NCI-H774 (cell line): ENCODE measurements around the gene ASPHD2.

Source experiments
- DNase-seq: peaks from one replicate; lab custom pipeline; 2025; lab: John Stamatoyannopoulos, UW

ASPHD2 gene

DNA sequence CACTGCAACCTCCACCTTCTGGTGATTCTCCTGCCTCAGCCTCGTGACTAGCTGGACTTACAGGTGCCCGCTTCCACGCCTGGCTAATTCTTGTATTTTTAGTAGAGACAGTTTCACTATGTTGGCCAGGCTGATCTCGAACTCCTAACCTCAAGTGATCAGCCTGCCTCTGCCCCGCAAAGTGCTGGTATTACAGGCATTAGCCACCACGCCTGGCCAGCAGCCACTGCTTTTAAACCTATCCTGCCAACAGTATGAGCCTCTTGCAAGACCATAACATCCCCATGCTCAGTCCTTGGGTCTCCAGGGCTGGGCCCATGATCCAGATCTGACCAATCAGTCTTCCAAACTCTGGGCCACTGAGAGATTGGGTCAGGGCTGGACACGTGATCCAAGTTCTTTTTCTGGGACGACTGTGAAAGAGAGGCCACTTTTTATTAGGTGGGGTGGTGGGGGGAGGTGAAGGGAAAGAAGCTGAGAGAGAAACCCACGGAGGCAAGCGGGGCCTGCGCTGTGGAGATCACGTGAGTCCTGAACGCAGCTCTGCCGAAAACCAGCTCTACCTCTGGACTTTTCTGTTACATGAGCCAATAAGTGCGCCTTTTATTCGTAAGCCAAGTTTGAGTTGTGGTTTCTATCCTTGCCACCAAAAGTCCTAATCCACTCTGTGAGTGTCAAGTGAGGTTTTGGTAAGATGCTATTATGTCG, 17.9 kb downstream of the ASPHD2 start:
- DNase-seq, result no peak

DNA sequence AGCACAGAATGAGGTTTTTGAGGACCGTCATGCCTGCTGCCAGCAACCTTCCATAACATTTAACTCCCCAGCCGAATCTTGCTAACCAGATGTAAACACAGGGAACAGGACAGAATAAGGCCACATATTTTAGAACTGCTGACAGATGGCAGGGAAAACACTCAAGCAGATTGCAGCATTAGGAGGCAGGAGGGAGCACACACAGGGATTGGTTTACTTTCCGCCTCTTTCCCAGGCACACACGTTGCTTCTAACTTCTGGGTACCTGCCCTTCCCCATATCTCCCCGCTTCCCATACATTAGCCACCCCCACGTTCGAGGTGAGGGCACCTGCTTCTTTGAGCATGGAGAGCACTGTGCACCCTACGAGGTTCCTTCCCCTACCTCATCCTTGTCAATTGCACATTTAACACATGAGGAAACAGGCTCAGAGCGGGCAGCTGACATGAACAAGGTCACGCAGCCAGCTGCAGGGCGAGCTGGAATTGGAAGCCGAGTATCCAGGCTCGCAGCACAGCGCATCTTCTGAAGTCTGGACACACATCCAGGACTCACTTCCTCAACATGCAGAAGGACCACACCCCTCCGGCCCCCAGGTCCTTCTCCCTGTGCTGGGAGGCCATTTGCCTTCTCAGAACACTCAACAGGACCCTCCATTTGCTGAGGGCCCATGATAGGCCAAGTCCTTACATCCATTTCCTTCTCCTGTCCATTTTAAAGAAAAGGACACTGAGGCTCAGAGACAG, 18.7 kb downstream of the ASPHD2 start:
- no peak for DNase-seq

DNA sequence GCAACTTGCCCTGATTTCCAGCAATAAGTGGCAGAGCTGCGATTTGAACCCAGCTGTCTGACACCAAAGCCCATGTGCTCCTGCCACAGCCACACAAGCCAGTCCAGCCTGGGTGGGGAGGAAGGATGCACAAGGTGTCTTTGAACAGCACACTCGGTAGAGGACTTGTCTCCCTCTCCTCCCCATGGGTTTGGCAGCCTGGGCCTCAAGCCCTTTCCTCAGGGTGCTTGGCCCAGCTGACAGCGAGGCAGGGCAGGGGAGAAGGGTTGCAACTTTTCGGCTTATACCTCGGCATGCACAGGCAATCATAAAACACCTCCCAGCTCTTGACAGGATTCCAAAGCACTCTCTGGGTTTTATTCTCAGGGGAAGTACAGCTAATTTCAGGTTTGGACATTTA, 19.3 kb downstream of the ASPHD2 start:
- no peak for DNase-seq

DNA sequence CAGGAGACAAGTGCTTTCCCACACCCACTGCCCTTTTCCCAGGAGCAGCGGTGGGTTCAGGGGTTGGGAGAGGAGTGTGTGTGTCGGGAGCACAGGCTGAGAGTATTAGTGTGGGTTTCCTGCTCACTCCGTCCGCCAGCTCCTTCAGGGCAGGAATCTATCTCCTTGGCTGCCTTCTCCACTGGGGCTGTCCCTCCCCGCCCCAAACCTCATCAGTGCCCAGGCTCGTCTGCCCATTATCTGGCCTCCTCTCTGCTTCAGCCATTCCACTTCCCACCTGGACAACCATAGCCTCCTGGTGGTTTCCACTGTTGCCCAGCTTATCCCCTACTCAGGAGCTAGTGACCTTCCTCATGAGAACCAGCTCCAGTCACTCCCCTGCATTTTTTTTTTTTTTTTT, 19.9 kb downstream of the ASPHD2 start:
- no peak for DNase-seq

DNA sequence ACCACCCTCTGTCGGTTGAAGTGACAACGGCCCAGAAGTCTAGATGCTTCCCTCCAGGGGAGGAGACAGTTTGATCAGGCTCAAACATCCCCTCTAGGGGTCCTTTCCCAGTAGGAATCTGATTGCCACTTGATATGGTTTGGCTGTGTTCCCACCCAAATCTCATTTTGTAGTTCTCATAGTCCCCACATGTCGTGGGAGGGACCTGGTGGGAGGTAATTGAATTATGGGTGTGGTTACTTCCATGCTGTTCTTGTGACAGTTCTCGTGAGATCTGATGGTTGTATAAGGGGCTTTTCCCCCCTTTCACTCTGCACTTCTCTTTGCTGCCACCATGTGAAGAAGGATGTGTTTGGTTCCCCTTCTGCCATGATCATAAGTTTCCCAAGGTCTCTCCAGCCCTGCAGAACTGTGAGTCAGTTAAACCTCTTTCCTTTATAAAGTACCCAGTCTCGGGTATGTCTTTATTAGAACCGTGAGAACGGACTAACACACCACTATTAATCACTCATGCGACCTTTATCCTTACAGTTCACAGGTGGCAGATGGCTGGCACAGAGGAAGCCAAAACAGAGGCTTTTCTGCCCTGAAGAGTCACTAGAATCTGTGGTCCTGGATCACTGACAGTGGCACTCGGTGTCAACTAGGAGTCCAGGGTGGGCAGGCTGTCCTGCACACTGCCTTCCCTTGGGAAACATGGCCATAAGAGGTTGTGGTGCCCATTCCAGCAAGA, 21.6 kb downstream of the ASPHD2 start:
- DNase-seq, result no peak

DNA sequence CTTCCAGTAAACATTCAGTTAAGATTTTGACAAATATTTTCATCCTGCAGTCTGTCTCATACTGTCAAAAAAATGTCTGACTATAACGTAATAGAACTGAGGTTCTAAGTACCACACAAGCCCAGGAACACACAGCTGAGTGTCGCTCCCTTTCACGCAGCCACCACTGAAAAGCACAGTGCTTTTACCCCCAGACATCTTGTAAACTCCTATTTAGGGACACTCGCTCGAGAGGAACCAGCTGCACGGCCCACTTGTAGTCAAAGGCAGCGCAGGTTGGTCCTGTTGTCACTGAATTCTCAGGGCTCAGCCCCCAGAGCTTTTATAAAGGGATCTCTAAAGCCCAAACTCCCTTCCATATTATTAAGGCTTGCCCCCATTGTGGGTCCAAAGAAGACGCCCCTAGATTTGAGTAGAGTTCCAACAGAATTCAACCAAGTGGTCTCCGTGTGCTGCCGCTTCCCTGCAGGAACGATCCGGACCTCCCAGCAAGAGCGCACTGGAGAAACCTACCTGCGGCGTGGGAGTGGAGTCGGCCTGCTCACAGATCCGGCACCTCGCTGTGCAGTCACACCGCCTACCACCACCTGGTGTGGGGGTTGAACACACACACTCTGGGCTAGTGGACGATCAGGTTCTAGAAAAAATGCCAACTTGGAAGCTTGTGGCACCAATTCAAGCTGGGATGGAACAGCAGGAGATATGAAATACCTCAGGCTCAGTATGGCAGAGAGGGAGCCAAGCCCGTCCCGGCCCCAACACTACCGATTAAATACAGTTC, 23.4 kb downstream of the ASPHD2 start:
- no peak for DNase-seq

DNA sequence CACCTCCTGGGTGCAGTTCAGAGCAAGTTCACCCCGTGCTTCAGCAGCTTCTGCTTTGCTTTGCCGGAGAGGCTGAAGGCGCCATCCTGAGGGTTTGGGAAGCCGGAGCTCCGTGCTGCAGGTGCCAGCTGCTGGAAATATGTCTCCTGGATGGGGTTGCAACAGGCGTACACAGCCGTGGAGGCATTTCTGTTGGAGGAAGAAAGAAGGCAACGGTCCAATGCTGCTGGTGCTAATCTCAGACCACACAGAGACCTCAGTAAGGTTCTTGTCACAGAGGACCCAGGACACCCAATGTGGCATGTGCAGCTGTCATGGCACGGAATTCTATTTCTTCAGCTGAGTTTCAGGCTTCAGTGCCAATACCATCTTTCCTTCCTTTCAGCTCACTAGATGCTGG, 24.2 kb downstream of the ASPHD2 start:
- no peak for DNase-seq

DNA sequence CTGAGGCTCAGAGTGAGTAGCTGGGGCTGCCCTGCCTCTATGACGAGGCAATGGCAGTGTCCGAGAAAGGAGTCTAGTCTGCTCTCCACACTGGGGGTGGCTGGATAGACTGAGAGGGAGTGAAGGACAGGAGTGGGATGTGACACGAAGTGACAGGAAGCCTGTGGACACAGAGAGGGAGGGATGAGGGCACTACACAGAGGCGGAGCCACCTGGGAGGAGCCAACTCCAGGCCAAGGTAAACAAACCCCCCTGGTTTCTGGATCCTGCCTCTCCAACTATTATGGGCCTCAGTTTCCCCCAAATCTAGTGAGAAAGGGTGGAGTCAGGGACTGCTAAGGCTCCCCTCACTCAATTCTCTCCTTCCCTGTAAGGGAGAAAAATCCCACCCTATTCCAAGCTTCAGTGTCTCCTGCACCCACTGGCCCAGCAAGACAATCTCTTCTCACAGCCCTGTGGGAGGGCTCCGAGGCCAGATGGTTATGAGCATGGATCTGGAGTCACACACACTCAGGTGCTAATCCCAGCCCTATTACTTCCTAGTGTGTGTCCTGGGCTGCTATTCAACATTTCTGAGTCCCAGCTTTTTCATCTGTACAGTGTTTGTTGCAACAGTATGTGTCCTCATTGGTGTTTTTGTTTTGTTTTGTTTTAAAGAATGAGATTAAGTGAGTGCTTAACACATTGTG, 24.9 kb downstream of the ASPHD2 start:
- DNase-seq, result no peak

DNA sequence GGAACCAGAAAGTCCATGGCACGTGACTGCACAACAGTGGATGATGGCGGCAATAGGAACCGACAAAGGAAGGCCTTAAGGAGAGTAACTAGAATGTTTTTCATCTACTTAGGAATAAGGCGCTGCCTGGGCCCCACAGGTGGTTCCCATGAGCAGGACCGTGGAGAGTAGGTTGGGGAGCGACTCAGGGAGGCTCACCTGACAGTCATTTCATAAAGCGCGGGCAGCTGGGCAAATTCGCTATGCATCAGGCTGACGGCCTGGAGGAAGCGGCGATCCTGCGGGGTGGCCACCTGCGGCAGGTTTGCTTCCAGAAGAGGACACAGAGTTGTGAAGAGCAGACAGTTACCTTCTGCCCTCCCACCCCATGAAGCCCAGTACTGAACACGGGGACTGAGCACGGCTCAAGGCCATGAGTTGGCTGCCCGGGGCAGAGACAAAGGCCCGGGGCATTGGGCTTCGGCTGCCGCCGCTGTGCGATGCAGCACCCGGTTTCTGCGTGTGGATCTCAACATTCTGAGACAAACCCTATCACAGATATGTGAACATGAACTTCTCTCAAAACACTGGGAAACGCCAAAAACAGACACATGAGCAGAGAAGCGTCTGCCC, 28.7 kb downstream of the ASPHD2 start:
- DNase-seq, result no peak

DNA sequence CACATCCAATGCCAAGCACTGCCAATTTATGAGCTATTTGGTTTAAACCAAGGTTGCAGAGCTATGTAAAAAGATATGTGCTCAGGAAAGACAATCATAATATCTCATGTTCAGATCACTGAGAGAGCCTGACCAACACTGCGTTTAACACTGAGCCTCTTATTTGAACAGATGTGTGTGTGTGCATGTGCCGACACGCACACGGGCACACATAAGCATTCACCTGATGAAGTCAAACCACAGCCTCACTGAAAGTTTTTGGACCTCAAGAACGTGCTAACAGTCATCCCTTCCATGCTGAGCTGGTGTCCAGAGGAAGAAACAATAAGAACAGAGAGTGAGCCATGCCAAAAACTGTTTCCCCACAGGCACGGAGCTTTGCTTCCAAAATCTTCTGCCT, 31.1 kb downstream of the ASPHD2 start:
- no peak for DNase-seq

DNA sequence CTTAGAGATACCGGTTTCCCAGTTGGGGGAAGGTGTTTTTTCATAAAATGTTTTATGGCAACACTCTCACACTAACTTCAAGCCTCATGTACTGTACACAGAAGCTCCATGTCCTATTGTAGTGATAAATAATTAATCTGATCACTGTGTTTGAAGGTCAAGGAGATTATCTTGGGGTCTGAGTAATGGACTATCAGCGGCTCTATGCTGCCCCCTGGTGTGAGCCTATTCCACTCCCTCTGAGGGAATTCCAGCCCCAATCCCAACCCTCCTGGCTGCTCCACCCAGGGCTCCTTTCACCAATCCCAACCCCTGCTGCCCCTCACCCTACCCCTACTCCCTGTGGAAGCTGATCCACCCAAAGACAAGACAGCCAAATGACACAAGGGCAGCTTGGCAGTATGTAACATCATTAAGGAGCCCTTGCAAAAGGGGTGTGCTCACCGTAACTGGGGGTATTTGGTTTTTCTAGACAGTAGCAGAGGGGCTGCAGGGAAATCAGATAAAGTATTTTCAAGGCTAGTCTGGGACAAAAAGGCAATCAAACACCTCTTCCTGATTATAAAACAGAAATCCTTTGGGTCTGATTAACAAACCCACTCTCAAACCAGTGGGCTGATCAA, 32.2 kb downstream of the ASPHD2 start:
- no peak for DNase-seq

DNA sequence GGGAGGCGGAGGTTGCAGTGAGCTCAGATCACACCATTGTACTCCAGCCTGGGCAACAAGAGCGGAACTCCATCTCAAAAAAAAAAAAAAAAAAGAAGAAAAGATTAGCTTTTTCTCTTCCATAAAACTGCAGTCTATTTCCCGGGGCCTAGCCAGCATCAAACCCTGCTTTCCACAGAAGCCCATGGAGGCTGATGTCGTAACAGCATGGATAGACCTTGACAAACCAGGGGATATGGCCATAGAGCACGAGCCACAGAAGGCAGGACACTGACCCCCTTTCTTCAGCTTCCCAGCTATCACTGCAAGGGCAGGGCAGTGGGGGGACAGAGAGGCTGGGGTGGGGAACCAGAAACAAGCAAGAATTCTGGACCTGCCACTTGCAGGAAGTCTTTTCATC, 33.0 kb downstream of the ASPHD2 start:
- DNase-seq, result no peak

DNA sequence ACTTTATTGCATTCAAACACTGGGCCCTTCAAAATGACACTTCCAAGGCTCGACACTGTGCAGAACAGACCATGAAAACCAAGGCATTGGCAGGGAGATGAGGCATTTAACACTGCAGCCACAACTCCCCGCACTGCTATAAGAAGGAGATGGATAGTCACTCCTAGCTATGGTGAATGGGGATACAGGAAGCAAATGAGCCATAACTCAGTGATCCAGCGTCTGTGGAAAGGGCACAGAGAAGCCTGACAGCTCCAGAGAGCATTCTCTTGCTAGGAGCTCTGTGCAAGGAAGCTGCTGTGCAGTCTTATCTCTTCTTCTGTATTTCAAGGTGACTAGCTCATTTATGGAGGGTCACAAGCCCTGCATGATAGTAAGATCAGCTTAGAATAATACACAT, 33.6 kb downstream of the ASPHD2 start:
- DNase-seq, result no peak

DNA sequence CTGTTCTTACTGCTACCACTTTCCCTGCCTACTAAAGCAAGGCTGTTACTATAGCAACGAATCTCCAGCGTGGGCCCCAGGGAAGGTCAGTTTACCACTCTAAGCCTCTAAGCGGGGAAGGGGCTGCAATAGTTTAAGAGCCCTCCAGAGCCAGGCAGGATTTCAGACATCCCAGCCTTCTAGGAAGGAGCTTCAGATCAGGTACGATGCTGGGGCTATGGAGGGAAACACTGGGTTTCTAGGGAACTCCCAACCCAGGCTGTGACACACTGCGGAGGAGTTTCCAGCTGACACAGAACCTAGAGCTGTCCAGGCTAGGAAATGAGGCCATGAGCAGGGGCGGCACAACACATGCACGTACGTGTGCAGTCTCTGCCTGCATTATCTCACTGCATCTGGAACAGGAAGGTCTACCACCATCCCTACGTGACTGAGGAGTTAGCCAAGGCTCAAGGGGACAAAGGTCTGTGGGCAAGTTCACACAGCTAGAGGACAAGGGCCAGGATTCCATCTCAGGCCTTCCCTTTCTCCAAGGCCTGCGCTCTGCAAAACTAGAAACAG, 34.1 kb downstream of the ASPHD2 start:
- no peak for DNase-seq

DNA sequence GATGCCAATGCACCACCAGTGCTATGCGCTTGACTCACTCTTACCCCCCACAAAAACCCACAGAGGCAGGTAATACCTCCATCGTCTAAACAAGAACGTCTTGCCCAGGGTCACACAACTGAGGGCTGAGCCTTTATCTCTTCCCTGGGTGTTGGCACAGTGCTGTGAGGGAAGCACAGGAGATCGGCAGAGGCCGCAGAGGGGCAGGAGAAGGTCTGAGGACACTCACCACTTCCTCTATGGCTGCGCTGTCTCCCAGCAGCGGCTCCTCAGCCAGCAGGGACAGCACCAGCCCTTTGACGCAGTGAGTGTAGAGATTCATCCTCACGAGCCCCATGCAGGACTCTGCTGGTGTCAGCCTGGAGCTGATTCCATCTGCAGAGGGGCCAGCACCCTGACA, 34.6 kb downstream of the ASPHD2 start:
- DNase-seq, result no peak

DNA sequence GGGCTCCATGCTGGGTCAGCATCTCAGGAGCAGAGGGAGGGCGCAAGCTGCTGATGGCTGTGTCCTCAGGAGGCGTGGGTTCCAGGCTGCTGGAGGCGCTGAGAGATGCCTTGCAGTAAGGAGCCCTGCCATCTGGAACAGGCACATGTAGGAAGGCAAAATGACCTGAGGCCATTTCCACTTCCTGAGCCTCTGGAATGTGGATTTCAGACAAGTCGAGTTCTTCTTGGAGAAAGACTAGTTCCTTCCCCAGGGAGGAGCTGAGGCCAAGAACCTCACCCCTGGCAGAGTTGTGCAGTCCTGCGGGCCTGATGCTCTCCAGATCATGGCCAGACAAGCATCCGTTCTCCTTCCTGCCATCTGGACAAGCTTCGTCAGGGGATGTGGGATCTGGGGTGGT, 35.3 kb downstream of the ASPHD2 start:
- no peak for DNase-seq

DNA sequence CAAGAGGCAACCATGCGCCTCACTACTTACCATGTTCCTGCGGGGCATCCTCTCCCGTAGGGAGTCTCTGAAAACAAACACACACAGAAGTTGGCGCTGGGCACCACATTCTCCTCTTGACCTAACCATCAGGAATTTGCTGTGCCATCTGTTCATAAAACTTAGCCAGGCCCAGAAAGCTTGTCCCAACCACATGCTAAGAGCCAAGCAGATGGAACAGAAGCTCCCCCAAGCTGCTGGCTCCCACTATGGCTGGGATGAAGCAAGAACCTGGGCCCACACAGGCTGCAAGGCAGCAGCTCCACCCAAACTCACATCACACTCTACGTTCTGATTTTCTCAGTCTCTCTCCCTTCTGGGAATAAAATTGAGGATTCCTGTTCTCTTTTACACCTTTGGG, 37.1 kb downstream of the ASPHD2 start:
- no peak for DNase-seq

DNA sequence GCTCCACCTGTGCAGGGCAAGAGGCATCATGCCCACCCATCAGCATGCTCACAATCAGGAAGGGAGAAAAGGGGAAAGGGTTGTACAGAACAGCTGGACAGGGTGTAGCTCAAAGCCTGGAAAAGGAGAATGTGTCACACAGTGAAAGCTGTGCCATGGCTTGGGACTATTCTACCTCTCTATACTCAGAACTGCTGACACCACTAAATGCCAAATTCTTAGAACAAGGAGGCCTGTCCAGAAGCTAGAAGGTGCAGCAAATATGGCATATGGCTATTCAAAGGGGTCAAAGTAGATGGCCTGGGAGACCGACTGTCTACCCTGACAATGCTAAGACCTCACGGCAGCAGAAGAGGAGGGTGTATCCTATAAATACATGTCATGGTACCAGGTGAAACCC, 41.7 kb downstream of the ASPHD2 start:
- no peak for DNase-seq

DNA sequence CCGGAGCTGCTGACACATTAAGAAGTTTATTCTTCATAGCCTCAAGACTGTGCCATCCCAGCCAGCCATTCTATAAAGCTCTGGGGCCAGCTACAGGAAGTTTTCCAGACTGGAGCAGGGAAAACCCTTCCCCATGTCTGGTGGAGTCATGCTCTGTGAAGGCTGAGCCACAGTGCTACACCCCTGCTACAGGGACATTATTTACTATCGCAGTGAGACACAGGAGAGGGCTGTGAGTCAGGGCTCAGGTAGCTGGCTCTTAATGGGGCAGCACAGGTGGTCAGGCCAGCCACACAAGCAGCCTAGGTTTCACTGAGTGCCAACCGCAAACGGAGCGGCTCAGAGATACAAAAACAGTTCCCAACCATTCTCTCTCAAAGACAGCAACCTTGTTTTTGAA, 42.5 kb downstream of the ASPHD2 start:
- no peak for DNase-seq

DNA sequence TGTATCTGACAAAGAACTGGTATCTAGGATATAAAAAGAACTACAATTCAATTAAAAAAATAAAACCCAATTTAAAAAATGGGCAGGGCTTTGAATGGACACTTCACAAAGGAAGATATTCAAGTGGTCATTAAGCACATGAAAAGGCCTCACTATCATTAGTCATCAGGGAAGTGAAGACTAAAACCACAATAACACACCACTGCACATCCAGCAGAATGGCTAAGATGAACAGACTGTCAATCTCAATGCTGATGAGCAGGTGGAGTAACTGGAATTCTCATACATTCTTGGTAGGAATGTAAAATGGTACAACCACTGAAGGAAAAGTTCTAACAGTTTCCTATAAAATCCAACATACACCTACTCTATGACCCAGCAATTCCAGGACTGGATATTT, 45.6 kb downstream of the ASPHD2 start:
- no peak for DNase-seq
